GM21717 (cell line): Measurements from ENCODE around the gene DBN1.
"Not testable (repeated sequence)": the region's sequence is repeated elsewhere in the genome, so short reads cannot be mapped to it uniquely, and the experiment has no call there.

Experiments
- ATAC-seq: cut with Tn5 transposase; IDR thresholded peaks from one replicate; pipeline ENCODE4 v1.9.1; 2021; ENCODE audit warnings: mild to moderate bottlenecking, moderate library complexity; ENCODE audit not compliant: unreplicated experiment

DBN1 gene

DNA sequence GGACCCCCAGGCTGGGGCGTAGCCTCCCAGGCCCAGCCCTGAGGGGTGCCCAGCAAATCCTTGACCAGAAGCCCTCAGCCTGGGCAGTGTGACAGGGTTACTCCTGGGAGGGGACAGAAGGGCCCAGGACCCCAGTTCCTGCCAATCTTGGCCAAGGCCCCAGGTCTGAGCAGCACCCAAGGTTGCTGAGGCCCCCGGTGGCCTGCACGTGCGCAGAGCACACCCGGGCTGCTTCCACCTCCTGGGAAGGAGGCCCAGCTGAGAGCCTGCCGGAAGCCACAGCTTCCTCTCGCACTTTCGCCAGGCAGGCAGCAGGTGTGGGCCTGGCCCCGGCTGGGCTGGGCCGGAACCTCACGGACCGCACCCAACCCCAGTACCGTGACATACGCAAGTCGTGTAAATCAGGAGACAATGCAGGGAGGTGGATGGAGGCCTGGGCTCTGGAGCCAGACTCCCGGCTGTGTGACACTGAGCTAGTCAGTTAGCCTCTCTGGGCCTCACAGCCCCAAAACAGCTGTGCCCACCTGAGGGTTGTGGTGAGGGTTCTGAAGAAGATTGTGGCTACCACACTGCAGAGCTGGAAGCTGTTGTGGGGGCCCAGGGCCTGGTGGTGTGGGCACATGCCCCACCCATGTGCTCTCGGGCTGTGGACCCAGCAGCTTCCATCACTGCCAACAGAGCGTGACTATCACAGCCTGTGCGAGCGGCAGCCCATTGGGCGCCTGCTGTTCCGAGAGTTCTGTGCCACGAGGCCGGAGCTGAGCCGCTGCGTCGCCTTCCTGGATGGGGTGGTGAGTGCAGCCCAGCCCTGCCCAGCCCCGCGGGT lies 41.9 kb downstream of the DBN1 start:
- ATAC-seq, result peak; percentile 34

DNA sequence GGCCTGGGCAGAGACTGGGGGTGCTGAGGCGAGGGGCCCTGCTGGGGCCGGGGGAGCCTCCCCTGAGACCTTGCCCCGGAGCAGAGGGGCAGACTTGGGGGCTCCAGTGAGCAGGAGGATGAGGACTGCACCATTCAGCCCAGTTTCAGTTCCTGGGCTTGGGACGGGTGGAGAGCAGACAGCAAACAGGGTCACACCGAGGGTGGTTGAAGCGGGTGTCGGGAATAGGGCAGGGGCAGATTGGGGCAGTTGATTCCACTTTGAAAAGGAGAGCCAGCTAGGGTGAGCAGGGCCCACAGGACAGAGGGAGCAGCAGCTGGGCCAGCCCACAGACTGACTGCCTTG lies 42.5 kb downstream of the DBN1 start:
- no peak for ATAC-seq

DNA sequence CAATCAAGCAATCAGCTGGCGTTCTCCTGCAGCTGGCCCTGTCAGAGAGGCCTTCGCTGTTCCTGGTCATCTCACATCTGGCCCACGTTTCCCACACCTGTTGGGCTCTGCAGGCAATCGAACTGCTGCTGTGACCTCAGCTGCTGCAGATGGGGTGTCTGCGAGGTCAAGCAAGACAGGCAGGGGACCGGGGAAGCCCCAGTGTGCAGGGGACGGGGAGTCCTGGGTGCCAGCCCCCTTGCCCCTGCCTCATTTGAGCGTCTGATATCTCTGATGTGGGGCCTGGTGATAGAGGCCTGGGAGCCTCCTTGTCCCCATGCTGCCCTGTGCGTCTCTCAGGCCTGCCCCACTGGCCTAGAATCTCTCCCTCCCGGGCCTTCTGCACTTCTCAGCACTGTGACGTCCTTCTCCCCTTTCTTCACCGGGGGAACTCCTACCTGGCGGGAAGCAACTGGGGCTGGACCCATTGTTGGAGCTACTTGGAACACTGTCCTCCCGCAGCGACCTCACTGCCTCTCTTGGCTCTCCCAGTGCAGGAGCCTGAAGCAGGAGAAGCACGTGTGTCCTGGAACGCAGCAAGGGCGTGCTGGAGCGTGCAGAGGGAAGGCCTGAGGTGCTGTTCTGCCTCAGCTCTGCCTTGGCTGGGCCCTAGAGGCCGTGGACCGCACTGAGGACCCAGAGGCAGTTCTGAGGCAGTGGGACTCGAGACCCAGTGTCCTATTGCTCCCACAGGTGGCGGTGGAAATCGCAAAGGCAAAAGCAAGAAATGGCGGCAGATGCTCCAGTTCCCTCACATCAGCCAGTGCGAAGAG lies 43.1 kb downstream of the DBN1 start:
- no peak for ATAC-seq

GRCh38 chr5:177429248-177430040 lies 44.0 kb downstream of the DBN1 start:
- no peak for ATAC-seq

GRCh38 chr5:177428574-177429217 lies 44.7 kb downstream of the DBN1 start:
- ATAC-seq, result no peak

DNA sequence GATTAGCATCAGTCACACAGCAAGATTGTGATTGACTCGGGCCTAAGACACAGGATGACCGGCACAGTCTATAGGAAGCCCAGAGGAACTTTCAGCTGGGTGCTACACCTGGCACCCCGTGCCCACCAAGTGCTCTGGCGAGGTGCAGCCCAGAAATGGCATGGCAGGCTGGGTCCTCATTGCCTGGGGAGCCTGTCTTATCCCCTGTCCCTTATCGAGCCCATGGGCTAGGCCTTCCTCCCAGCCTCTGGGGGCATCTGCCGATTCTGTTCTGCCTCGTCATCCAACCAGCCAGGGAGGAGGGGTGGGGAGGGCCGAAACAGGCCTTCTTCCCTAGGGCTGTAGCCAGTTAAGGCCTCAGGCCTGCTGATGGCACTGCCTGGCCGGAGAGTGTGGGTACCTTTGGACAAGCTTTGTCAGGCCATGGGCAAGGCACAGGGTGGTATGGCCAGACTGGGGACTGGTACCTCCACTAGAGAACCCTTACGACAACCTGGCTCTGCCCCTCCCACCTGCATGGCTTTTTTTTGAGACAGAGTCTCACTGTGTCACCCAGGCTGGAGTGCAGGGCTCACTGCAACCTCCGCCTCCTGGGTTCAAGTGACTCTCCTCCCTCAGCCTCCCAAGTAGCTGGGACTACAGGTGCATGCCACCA lies 45.4 kb downstream of the DBN1 start:
- ATAC-seq, result no peak

DNA sequence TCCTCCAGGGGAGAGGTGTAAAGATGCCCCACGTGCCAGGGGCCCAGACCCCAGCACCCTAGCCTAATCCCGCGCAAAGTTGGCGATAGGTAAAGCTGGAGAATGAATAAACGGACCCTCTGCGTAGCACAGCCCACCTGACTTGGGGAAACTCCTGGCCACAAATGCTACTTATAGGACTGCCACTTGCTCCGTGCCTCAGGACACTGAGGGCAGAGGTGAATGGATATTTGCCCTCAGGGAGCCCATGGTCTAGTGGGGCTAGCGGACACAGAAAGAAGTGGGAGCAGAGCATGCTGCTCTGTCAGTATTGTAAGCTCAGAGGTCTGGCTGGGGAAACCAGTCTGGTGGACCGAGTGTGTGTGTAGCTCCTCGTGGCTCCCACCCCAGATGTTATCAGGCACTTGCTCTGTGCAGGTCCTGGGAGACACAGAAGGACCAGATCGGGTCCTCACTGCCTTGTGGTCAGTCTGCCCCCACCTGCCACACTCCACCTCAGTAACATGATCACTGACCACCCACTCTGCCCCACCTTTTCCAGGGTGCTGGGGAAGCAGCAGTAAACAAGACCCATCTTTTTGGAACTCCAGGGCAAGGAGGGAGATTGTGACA lies 46.1 kb downstream of the DBN1 start:
- ATAC-seq, result no peak

DNA sequence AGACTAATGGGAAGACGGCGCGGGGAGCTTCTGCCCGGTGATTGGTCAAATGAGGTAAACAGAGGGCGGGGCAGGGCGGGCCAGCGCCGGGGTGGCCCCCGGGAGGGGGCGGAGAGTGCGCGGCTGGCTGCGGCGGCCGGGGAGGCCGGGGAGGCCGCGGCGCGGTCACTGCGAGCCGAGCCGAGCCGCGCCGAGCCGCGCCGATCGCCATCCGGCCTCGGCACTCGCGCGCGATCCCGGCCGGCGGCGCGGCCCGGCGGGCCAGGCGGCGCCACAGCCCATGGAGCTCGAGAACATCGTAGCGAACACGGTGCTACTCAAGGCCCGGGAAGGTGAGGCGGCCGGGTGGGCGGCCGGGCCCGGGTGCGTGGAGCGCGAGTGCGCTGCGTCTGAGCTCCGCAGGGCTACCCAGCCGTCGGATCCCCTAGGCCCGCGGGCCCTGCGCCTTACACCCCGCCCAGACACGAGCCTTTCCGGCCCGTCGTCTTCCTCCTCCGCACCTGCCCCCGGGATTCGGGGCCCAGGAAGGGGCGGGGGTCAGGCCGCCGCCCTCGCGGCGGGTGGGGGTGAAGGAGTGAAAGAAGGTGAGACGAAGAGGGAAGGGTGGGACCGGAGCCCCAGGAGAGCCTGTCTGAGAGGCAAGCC lies 46.7 kb downstream of the DBN1 start, which contains the start of gene GRK6:
Gene GRK6, plus strand, starts transcription at position 111 of the 645 bp plus-strand sequence. Its CDS starts 170 bp downstream, at position 281.
- ATAC-seq, result peak; percentile 2

- peak; percentile 76 for ATAC-seq
These were observed 47.5 kb downstream of the DBN1 start for GRCh38 chr5:177425801-177426565.

GRCh38 chr5:177425196-177425800 lies 48.1 kb downstream of the DBN1 start:
- ATAC-seq, result no peak

- ATAC-seq, result no peak
These were observed 49.8 kb downstream of the DBN1 start for GRCh38 chr5:177423671-177424070.

- ATAC-seq, result no peak
These were observed 52.2 kb downstream of the DBN1 start for GRCh38 chr5:177421062-177421798.

DNA sequence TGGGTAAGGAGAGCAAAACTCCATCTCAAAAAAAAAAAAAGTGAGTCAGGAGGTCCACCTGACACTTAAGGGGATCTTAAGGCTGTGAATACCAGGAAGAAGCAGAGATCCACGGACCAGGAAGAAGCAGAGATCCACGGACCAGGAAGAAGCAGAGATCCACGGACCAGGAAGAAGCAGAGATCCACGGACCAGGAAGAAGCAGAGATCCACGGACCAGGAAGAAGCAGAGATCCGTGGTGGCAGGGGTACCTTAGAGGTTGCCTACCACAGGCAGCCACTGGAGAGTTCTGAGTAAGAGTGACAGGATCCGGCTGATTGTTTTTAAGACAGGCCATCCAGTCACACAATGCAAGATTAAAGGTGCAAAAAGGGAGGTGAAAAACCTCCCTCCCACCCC lies 53.0 kb downstream of the DBN1 start:
- not testable (repeated sequence) for ATAC-seq

GRCh38 chr5:177419046-177419445 lies 54.4 kb downstream of the DBN1 start:
- no peak for ATAC-seq

- ATAC-seq, result not testable (repeated sequence)
These were observed 56.4 kb downstream of the DBN1 start for GRCh38 chr5:177417081-177417480.

GRCh38 chr5:177414481-177414880 lies 59.0 kb downstream of the DBN1 start:
- ATAC-seq, result no peak

DNA sequence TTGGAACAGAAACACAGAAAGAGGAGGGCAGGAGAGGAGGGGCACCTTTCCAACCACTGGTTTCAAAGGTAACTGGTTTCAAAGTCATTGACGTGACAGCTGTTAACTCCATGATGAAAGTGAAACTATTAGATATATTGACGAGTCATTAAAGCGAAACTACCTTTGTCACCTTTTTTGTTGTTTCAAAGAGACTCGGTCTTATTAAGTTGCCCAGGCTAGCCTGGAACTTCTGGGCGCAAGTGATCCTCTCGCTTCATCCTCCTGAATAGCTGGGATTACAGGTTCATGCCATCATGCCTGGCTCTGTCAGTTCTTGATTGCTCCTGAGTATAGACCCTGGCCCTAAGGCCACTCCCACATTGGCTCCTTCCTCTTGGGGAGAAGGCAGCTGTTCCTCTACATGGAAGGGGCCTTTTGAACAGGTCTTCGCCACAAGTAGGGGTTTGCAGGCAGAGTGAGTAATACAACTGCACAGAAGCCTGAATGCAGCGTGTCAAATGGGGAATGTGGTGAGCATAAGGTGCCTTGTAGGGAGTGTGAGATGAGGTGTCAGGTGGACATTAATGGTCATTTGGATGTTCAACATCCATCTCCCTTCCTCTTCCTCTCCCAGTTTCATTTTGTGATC lies 60.7 kb downstream of the DBN1 start:
- peak; percentile 67 for ATAC-seq
